Lung microvascular endothelial cell (primary cell): ENCODE measurements around the gene TLN1. TPM values are rescaled to one million over a fixed set of nuclear protein-coding genes. Genes with fewer than 3 reads are reported as not detected.
A peak's percentile ranks its signal among the peaks of the same experiment; 100 is the strongest.

Experiments used
- DNase-seq, 2 donors: peaks; one replicate each; pipeline versions ENCODE4 v3.0.0 to v3.0.0-alpha.2; 2010; ENCODE audit warnings: low read depth in 2 of 2
- total RNA-seq: library from RNA; depleted of rRNA; stranded (reverse); fragments of >200 nt; gene quantifications from 2 replicates; pipeline ENCODE4 v1.2.1, GENCODE V29; 2014

The TLN1 gene
- total RNA-seq, 1 donor from 2014 or later: 180 TPM

DNA sequence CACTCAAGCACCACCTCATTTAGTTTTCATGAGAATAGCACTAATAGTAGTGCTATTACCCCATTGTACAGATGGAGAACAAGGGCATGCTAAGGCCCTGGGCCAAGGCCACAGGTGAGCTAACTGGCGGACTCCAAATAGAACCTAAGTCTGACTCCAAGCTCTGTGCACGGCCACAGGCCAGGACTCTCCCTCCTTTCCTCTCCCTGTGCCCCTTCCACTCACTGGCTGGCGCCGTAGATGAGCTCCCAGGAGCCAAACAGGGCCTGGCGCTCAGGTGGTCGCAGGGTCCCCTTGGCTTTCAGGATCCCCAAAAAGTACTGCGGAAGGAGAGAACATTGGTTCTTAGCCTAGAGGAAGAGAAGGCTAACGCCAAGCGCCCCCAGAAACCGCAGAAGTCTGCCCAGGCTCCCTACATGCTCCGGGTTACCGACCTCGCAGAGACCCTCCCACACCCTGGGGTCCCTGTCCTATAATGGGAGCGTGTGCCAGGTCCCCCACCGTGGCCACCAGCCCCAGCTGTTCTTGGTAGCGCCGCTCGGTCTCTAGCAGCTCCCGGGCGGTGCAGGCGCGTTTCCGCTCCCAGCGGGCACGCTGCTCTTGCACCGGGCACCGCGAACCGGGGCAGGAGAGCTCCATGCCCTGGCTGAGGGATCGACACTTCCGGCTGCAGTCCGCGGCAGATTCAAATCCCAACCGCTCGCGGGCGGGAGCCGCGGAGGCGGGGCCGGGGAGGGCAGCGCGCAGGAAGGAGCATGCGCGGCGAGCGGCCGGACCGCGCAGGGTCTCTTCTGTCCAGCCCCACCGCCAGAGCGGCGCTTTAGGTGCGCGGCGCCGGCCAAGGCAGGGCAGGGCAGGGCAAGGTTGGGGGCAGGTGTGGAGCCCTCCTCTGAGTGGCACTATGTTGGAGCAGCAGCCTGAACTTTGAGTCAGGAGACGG, 67.2 kb downstream of the TLN1 start, which contains the start of gene ARHGEF39:
ARHGEF39 (minus strand) TSS at position 665 of the 940 bp plus-strand sequence; CDS start at position 639, 26 bp downstream.
- peak; percentile 74 to 79 for DNase-seq

DNA sequence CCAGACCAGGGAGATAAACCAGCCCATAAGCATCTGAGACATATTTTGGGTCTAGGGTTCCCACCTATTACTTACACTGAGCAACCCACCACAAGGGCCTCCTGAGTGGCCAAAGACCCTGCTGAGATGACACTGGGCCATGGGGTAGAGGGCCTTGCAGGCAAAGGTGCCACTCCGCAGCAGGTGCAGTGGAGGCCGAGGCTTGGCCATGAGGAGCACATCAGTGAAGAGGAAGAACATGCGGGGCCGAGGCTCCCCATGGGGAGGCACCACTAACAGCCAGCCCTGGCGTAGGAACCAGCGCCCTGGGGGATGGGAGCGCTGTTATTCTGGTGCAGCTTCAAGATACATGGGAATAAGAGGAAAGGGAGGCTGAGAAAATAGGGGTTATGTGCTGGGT, 69.6 kb downstream of the TLN1 start:
- no peak for DNase-seq

DNA sequence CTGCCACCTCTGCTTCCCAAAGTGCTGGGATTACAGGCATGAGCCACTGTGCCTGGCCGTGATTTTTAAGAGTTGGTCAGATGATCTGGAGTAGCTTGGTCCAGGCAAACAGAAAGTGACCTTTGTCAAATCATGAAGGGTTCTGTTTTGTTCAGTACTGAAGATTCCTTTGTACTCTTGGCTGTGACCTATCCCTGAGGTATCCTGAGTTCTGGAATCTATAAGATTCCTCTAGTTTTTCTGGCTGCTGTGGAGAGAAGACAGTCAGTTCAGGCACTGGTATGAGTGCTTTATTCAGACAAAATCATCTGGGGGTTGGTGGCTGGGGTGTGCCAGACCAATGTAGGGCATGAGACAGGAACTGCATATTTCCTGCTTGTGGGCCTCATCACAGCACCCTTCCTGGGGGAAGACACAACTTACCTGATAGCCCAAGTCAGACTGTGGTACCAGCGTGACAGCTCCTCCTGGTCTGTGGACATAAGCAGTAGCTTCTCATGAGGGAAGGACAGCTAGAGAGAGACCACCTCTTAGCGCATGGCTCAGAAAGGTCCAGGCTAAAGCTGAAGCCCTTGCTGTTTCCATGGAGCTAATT, 70.1 kb downstream of the TLN1 start:
- no peak for DNase-seq

DNA sequence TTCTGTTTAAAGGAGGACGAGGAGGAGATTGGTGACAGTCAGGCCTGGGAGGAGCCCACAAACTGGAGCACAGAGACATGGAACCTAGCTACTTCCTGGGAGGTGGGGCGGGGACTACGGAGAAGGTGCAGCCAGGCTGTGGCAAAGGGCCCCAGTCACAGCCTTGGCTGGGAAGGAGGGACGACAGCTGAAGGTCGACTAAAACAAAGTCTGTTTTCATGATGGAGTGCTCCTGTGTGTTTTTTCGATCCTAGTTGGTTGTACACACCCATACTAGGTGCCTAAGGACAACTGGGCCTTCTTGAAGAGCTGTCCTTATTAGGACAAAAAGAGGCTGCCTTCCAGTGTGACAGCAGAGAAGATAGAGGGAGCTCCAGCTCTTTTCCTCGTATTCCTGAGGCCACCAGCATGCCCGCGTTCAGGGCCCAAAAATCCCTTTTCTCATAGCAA, 71.0 kb downstream of the TLN1 start:
- DNase-seq: peak; percentile 30 to 41

DNA sequence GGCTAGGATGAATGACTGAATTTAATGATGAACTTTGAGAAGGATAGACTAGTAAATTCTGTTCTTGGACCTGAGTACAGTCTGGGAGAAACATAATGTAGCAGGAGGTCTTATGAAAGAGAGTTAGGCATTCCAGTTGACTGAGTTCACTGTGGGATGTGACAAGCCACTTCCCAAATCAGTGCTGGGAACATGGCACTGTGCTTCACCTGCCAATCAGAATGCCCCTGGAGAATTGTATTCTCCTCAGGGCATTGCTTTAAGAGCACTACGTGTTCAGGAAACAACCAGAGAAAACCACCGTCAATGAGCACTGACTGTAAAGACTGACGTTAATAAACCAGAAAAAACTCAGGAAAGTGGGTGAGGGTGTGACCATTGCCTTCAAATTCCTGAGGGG, 72.7 kb downstream of the TLN1 start:
- DNase-seq: peak in 1 of 2 donors; percentile 62

DNA sequence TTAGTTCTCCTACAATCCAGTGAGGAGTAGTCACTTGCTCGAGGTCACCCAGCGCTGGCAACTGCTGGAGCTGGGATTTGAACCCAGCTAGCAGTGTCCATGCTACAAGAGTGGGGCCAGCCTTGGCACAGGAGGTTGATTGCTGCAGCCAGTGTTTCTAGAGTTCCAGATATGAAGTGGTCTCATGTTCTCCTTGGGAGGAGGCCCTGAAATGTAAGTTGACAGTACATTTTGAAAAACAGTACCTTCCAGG, 73.1 kb downstream of the TLN1 start:
- DNase-seq: peak; percentile 55 to 59

DNA sequence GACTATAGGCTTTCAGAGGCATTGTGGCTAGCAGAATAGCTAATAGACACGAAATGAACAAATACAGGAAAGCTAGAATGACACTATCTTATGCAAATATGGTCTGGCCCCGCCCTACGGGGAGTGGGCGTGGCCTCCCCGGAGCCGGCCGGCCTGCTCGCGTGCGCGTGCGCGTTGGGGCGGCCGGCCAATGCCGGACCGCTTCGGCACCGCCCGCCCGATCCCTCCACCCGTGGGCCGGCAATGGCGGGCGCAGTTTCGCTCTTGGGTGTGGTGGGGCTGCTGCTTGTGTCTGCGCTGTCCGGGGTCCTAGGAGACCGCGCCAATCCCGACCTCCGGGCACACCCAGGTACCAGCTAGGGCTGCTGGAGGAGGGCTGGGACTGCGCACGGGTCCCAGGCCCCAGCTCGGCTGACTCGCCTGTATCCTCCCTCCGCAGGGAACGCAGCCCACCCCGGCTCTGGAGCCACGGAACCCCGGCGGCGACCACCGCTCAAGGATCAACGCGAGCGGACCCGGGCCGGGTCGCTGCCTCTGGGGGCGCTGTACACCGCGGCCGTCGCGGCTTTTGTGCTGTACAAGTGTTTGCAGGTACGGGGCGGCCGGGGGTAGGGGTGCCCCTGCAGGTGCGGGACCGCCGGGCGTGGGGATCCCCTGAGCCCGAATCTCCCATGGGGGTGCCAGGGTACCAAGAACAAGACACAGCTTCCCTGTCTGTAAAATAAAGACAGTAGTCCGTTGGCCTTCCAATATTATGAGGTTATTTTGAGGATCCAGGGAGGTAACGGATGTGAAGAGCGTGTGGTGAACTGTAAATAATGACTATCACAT, 73.6 kb downstream of the TLN1 start, which contains the start of gene CCDC107:
CCDC107 (plus strand) TSS at position 156 of the 831 bp plus-strand sequence; CDS start at position 244, 88 bp downstream.
- DNase-seq: peak; percentile 89 to 92

DNA sequence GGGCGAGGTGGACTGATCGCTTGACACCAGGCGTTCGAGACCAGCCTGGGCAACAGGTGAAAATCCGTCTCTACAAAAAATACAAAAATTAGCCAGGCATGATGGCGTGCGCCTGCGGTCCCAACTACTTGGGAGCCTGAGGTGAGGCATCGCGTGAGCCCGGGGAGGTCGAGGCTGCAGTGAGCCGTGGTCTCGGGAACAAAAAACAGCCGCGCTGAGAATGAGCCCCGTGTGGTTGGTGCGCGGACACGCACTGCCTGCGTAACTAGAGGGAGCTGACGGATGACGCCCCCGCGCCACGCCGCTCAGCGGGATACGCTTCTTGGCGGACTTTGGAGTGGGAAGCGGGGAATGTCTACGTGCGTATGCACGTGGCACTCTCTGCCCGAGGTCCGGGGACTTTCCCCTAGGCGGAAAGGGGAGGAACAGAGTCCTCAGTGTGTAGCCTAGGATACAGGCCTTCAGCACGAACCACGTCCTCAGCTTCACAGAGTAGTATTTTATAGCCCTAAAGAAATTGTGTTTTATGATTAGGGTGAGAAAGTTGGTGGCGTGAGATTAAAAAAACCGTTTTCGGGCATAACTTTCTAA, 74.4 kb downstream of the TLN1 start, which contains the start of gene RMRP:
RMRP (minus strand) TSS at position 474 of the 591 bp plus-strand sequence.
- DNase-seq: peak; percentile 99 to 100

DNA sequence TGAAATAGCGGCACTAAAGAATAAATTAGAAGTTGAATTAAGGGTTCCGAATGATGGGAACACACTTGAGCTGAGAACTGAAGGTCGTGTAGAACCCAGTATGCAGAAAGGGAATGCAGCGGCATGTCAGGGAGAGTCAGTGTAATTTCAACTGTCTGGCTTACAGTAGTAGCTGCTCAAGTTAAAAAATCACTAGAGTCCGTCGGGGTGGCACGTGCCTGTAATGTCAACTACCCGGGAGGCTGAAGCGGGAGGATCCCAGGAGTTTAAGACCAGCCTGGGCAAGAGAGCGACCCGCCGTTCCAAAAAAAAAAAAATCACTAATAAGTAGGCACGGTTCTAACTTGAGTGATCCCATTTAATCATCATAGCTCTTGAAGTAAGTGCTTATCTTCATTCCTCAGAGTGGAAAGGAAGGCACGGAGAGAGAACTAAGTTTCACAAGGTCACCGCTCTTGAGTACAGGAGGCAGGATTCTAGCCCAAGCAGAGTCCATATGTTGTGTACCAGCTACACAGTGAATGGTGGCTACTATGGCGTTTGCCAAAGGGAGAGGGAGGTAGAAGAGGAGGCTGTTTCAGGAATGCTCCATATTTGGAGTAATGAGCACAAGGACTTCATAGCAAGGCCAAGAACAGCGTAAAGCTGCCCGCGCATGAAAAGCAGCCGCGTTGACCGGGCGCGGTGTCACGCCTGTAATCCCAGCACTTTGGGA, 75.0 kb downstream of the TLN1 start:
- DNase-seq: peak in 1 of 2 donors; percentile 8

DNA sequence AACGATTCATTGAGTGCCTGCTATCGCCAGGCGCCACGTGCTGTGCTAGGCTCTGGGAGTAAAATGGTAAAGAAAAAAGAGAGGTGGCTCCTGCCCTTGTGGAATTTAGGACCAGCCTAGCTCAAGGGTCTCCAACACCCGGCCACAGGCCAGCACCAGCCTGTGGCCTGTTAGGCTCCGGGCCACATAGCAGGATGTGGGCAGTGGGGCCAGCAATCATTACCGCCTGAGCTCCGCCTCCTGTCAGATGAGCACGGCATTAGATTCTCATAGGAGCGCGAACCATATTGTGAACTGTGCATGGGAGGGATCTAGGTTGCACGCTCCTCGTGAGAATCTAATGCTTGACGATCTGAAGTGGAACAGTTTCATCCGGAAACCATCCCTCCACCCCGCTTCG, 75.6 kb downstream of the TLN1 start:
- no peak for DNase-seq

DNA sequence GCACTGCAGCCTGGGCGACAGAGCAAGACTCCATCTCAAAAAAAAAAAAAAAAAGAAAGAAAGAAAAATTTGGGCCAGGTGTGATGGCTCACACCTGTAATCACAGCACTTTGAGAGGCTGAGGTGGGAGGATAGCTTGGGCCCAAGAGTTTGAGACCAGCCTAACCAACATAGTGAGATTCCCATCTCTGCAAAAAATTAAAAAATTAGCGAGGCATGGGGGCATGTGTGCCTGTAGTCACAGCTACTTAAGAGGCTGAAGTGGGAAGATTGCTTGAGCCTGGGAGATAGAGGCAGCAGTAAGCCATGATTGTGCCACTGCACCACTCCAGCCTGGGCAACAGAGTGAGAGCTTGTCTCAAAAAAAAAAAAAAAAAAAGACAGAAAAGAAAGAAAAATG, 78.4 kb downstream of the TLN1 start:
- DNase-seq: no peak

DNA sequence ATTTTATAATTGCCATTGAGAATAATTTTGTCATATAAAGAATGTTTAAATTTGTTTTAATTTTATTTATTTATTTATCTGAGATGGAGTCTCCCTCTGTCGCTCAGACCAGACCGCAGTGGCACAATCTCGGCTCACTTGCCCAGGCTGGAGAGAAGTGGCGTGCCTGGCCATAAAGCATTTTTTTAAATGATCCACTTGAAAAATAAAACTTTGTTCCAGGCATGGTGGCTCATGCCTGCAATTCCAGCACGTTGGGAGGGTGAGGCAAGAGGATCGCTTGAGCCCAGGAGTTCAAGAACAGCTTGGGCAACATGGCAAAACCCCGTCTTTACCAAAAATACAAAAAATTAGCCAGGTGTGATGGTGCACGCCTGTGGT, 79.2 kb downstream of the TLN1 start:
- DNase-seq: no peak

DNA sequence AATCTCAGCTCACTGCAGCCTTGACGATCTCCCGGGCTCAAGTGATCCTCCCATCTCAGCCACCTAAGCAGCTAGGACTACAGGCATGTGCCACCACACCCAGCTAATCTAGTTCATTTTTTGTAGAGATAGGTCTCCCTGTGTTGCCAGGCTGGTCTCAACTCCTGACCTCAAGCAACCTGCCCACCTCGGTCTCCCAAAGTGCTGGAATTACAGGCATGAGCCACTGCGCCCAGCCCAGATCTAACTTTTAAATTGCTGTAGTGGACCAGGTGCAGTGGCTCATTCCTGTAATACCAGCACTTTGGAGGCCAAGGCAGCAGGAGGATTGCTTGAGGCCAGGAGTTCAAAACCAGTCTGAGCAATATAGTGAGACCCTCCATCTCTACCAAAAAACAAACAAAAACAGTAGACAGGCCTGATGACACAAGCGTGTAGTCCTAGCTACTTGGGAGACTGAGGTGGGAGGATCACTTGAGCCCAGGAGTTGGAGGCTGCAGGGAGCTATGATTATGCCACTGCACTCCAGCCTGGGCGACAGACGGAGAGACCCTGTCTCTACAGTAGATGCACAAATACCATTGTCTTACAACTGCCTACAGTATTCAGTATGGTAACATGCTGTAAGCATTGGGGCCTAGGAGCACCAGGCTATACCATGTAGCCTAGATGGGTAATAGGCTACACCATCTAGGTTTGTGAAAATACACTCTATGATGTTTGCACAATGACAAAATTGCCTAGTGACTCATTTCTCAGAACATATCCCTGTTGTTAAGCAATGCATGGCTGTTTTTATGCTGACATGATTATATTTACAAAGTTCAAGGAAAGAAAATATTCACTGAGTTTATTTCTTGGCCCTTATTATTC, 79.8 kb downstream of the TLN1 start:
- no peak for DNase-seq

DNA sequence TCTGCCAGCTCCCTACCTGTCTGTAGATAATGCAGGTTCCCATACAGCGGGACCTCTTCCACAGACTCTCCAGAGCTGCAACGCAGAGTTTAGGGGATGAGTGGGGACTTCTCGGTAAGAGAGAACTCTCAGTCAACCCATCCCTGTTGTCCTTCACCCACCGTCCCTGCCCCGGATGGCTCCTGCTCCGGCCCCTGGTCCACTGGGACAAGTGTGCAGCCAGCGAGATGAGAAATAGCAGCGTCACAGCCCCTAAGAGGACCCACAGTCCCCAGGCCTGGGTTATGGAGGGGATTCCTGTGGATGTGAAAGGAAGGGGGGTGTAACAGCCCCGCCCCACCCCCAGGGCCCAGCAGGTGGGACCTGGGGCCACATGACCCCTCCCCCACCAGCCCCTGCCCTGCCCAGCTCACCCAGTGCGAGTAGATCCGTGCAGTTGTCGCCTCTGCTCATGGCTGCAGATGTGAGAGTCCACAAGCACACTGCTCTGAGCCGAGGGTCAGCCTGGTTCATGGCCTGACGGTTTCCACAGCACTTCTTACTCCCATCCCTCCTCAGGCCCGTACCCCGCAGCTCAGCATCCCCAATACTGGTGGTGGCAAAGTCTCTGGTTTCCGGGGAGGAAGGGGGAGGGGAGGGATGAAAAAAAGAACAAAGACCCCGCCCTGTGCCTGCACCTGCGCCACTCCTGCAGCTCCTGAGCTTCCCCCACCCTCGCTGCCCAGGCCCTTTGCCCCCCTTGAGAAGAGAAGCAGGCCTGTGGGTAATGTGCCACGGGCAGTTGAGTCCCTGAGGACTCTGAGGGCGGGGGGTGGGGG, 81.4 kb downstream of the TLN1 start, which contains the start of gene SIT1:
SIT1 (minus strand) TSS at position 591 of the 818 bp plus-strand sequence; CDS start at position 513, 78 bp downstream.
- no peak for DNase-seq

DNA sequence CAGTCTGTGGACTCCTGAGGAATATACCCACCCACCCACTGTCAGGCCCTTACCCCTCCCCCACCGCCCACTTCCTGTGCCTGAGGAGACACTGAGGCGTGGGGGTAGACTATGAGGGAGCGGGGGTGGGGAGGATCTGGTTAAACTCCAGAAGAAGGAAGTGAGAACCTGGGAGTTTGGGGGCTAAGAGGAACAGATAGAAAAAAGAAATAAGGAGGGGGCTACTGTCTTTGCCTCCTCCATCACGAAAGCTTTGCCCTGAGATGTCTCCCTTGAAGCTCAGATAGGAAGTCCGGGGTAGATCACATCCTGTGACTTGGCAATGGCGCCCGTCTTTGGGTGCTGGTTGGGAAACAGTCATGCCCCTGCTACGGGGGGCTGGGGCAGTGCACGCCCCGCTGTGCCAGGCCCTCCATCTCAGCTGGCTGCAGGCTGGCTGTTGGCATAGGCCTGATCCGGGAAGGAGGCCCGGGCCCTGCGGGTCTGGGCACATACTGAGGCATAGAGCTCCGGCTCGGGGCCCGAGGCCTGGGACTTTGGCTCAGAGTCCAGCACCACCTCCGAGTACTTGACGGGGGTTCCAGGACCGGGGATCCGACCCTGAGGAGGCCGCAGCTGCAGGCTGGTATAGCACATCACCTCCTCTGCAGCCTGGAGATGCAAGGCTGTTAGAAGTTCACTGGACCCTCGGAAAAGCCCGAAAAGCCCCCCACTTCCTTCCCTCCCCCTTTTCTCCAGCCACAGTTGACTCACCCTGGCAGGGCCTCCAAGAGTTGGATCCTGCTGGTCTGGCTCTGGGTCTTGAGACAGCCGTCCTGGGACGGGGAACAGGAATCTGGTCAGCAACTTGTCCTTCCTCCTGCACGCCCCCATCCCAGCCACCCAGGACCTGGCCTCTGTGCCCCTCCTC, 82.3 kb downstream of the TLN1 start:
- DNase-seq: no peak
